HEK293 (cell line): ENCODE measurements around the gene ETS2.

ENCODE experiments used
- CTCF ChIP-seq: fragments of 450-650 bp; formaldehyde crosslinking; IDR thresholded peaks from 2 replicates; pipeline ENCODE4 v1.5.1; 2016; ENCODE audit warnings: missing biosample characterization, missing genetic modification characterization
- HOXC10 ChIP-seq: sonication (generic); formaldehyde crosslinking; IDR thresholded peaks from 2 replicates; pipeline ENCODE4 v1.8.1; 2023; ENCODE audit warnings: mild to moderate bottlenecking, missing genetic modification reagents
- KLF1 ChIP-seq: fragments of 450-650 bp; formaldehyde crosslinking; IDR thresholded peaks from 2 replicates; pipeline ENCODE4 v1.5.1; 2016; ENCODE audit warnings: missing biosample characterization, missing genetic modification characterization
- REPIN1 ChIP-seq: fragments of 450-650 bp; formaldehyde crosslinking; IDR thresholded peaks from 2 replicates; pipeline ENCODE4 v1.5.1; 2017; ENCODE audit warnings: missing biosample characterization, missing genetic modification characterization, low read depth
- REST ChIP-seq: fragments of 450-650 bp; formaldehyde crosslinking; IDR thresholded peaks from 2 replicates; pipeline ENCODE4 v1.5.1; 2016; ENCODE audit warnings: missing biosample characterization, missing genetic modification characterization
- SP2 ChIP-seq: fragments of 450-650 bp; formaldehyde crosslinking; IDR thresholded peaks from 2 replicates; pipeline ENCODE4 v1.5.1; 2016; ENCODE audit warnings: missing biosample characterization, missing genetic modification characterization
- YY1 ChIP-seq: fragments of 450-650 bp; formaldehyde crosslinking; IDR thresholded peaks from 2 replicates; pipeline ENCODE4 v1.5.1; 2018; ENCODE audit warnings: missing biosample characterization, missing genetic modification characterization
- ZBTB11 ChIP-seq: fragments of 450-650 bp; formaldehyde crosslinking; conservative IDR thresholded peaks from 2 replicates; pipeline ENCODE4 v1.5.1; 2016; ENCODE audit warnings: low read depth, missing biosample characterization, missing genetic modification characterization
- ZNF146 ChIP-seq: fragments of 450-650 bp; formaldehyde crosslinking; IDR thresholded peaks from 2 replicates; pipeline ENCODE4 v1.5.1; 2016; ENCODE audit warnings: missing biosample characterization, missing genetic modification characterization
- ZNF169 ChIP-seq: fragments of 450-650 bp; formaldehyde crosslinking; IDR thresholded peaks from 2 replicates; pipeline ENCODE4 v1.5.1; 2016; ENCODE audit warnings: missing biosample characterization, missing genetic modification characterization
- ZNF202 ChIP-seq: fragments of 450-650 bp; formaldehyde crosslinking; IDR thresholded peaks from 2 replicates; pipeline ENCODE4 v1.5.1; 2016; ENCODE audit warnings: missing biosample characterization, missing genetic modification characterization, borderline replicate concordance
- ZNF23 ChIP-seq: fragments of 450-650 bp; formaldehyde crosslinking; IDR thresholded peaks from 2 replicates; pipeline ENCODE4 v1.5.1; 2016; ENCODE audit warnings: missing biosample characterization, missing genetic modification characterization, borderline replicate concordance
- ZNF24 ChIP-seq: fragments of 450-650 bp; formaldehyde crosslinking; IDR thresholded peaks from 2 replicates; pipeline ENCODE4 v1.5.1; 2016; ENCODE audit warnings: missing biosample characterization, missing genetic modification characterization
- ZNF76 ChIP-seq: fragments of 450-650 bp; formaldehyde crosslinking; IDR thresholded peaks from 2 replicates; pipeline ENCODE4; 2016; ENCODE audit warnings: low read depth, missing biosample characterization, missing genetic modification characterization, borderline replicate concordance

GRCh38 chr21:38785483-38785882, 20.2 kb upstream of the ETS2 start:
- TF ChIP-seq HOXC10 (CRISPR knock-in tag) (no peak), REST (no peak), ZBTB11 (tag by site-specific recombination) (no peak), CTCF (tag by site-specific recombination) (no peak), REPIN1 (tag by site-specific recombination) (no peak), ZNF76 (tag by site-specific recombination) (no peak), ZNF23 (no peak), ZNF202 (tag by site-specific recombination) (no peak), ZNF24 (tag by site-specific recombination) (no peak), ZNF146 (tag by site-specific recombination) (no peak), KLF1 (tag by site-specific recombination) (no peak), ZNF169 (tag by site-specific recombination) (no peak), YY1 (no peak), SP2 (tag by site-specific recombination) (no peak)
